HG02938 (cell line): ENCODE data around the gene HDGFL3.
A peak's percentile ranks its signal among the peaks of the same experiment; 100 is the strongest.
"Not testable (repeated sequence)": the region's sequence is repeated elsewhere in the genome, so short reads cannot be mapped to it uniquely, and the experiment has no call there.

Source experiments
- ATAC-seq: cut with Tn5 transposase; IDR thresholded peaks from one replicate; pipeline ENCODE4 v1.9.1; 2021; ENCODE audit warnings: mild to moderate bottlenecking, moderate library complexity; ENCODE audit not compliant: unreplicated experiment

HDGFL3 gene

DNA sequence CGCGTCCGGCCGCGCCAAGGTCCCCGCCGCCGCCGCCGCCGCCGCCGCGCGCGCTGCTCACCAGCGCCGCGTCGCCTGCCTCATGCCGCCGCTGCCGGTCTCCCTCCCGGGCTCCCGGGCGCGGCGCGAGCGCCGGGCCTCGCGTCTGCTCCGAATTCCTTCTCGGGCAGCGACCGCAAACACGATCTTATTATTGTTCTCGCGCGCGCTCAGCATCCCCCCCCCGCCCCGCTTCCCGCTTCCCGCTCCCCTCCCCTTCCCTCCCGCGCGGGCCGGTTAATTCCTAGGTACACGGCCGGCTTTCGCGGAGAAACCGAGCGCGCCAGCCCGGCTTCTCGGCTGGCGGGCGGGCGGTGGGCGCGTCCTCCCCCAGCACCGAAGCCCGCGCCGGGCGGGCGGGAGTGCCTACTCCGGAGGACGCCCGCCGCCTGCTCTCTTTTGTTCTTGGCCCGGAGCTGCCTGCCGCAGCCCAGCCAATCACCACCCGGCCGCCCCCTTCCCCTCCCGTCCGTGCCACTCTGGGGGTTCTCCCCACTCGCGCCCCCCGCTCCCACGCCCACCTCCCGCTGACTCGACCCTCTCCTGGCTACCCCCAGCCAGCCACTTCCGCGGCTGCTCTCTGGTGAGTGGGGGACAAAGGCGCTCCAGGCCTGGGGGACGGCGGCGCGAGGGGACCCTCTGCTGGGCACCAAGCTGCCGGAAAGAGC, at the start of gene HDGFL3:
HDGFL3 (minus strand) TSS at position 164 of the 707 bp plus-strand sequence. CDS start 409 bp downstream, outside the sequence.
- peak; percentile 39 for ATAC-seq

- ATAC-seq = no peak
Measured at GRCh38 chr15:83250781-83251180, 43.2 kb upstream of the HDGFL3 start.

- ATAC-seq = no peak
Measured at GRCh38 chr15:83249030-83249343, 41.4 kb upstream of the HDGFL3 start.

- ATAC-seq = no peak
Measured at GRCh38 chr15:83248151-83249029, 40.8 kb upstream of the HDGFL3 start.

DNA sequence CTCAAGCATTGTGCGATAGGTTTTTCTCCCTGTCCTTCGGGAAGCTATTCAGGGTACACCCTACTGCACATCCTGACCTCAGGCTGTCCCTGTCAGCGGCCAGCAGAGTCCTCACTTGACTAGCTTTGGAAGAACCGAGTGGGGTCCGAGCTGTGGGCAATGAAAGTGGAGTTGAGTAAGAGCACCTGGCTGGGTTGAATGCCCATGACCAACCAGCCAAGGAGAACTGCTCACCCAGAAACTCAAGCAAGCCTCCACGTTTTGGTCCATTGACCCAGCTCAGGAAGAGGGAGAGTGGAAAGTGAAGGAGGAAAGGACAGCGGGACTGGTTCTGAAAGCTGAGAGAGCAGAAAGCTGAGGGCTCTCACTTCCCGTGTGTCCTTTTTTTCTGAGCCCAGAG, 36.0 kb upstream of the HDGFL3 start:
- ATAC-seq = no peak

DNA sequence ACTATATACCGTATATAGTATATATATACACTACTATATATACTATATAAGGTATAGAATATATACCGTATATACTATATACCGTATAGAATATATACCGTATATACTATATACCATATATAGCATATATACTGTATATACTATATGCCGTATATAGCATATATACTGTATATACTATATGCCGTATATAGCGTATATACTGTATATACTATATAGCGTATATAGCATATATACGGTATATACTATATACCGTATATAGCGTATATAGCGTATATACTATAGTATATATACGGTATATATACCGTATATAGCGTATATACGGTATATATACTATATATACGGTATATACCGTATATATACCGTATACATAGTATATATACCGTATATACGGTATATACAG, 22.6 kb upstream of the HDGFL3 start:
- ATAC-seq = no peak

DNA sequence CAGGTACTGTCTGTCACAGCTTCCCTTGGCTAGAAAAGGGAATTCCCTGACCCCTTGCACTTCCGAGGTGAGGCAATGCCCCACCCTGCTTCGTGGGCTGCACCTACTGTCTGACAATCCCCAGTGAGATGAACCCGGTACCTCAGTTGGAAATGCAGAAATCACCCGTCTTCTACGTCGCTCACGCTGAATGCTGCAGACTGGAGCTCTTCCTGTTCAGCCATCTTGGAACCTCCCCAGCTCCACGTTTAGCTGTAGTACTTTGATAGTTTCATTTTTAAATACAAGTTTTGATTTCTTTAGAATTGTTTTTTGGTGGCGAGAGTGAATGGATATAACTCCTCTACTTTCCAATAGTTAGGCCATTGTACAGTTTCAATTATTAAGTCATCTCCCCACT, 17.8 kb upstream of the HDGFL3 start:
- ATAC-seq = no peak

GRCh38 chr15:83221781-83222180, 14.2 kb upstream of the HDGFL3 start:
- ATAC-seq = not testable (repeated sequence)

GRCh38 chr15:83219026-83219425, 11.4 kb upstream of the HDGFL3 start:
- ATAC-seq = no peak

GRCh38 chr15:83215306-83215705, 7.7 kb upstream of the HDGFL3 start:
- ATAC-seq = no peak

DNA sequence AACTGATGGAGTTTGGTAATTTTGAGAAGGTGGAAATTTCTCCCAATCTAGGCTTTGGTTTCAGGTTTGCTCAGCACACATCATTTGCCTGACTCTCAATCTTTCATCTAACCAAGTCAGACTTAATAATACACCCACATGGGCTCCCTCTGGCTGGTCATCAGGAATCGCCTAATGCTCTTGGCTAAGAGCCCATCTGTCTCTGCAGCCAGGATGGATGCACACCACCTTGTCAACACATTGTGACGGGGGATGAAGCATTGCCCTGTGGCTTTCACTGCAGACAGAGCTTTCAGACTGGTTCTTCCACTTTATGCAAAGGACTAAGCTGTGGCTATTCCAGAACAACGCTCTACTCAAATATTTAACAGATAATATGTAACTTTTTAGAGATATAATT, 3.0 kb upstream of the HDGFL3 start:
- ATAC-seq = no peak

DNA sequence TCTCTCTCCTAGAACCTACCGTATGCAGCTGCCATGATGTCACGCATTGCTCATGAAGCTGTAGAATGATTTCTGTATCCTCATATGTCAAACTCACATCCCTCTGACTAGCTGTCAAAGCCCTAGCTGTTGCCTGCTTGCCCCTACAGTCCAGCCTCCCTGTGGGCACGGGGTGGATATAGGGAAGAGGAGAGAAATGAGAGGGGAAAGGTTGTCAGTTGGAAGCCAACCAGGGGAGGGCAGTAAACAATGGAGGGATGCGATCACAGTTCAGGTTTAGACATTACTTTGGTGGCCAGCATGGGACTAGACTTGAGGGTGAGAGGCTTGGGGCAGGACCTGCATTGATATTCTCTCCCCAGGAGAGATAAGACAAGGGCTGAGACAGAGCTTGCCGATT, 1.7 kb upstream of the HDGFL3 start:
- no peak for ATAC-seq

GRCh38 chr15:83208367-83208661, 691 bp upstream of the HDGFL3 start:
- ATAC-seq = no peak

DNA sequence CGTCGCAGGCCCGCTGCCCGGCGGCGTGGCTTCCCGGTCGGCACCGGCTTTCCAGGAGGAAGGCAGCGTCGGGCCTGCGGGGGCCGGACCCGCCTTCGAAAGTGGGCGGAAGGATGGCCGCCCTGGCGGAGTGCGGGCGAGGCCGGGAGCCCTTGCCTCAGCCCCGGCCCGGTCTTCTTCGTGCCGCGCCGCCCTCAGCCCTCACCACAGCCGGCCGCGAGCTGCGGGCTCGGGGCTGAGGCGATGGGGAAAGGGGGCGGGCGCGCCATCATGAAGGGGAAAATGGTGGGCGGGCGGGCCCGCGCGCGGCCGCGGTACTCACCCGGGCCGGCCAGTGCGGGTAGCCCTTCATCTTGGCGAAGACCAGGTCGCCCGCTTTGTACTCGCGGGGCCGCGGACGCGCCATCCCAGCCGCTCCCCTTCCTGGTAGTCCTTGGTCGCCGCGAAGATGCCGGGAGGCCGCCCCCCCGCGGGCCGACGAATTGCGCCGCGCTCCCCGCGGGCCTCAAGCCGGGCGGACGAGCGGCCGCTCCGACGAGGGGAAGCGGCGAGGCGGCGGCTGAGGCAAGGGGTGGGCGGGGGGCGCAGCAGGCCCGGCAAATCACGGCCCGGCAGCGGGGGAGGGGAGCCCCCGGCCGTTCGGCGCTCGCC, 489 bp downstream of the HDGFL3 start:
- peak; percentile 27 for ATAC-seq

DNA sequence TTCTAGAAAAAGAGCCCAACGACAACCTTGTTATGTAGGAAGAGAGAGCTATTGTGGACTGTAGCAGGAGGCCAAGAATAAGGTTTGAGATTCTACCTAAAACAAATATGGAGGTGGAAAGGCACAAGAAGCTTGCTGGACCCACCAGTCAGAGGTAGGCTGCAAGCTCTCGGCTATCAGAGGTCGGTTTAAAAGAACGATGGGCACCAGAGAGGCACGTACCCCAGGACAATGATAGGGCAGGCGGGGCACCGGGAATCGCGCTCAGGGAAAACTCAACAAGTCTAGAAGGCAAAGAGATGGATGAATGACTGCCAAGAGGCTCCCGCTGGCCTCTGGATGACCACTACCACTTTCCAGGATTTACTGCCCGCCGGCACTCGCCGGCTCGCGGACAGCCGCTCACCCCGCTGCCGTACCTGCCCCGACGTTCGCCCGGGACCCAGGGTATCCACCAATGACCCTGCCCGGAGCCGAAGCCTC, 1.1 kb downstream of the HDGFL3 start:
- ATAC-seq = peak; percentile 1

GRCh38 chr15:83205725-83206324, 1.8 kb downstream of the HDGFL3 start:
- ATAC-seq = no peak

DNA sequence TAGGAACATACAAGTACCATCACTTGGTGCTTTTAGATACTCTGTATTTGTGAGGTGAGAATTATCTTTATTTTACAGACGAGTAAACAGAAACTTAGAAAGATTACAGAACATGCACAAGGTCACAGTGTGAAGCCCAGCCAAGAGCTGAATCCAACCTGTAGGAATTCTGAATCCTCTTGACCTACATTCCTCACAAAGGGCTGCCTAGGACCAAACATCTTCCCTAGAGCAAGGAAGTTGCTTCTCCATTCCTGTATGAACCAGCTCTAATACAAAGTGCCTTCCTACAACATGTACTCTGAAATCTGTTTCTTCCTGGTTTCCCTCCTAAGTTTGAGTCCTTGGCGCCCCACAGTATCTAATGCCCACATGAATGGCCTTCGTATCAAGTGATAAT, 2.9 kb downstream of the HDGFL3 start:
- no peak for ATAC-seq

- ATAC-seq = no peak
Measured at GRCh38 chr15:83203543-83203942, 4.1 kb downstream of the HDGFL3 start.

DNA sequence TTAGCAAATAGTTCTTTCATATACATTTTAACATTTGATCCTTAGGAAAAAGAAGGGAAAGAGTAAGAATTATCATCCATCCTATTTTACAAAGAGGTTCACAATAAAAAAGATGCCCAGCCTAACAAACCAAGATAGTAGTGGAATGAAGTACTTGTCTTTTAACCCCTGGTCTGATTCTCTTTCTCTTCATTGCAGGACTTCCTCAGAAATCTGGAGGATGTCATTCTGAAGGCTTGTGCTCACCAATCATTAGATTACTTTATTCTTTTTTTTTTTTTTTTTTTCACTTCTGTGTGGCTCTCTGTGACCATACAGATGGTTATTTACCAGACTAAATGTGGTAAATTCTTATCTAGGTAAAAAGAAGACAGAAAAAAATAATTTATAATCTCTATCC, 7.0 kb downstream of the HDGFL3 start:
- no peak for ATAC-seq

- no peak for ATAC-seq
Measured at GRCh38 chr15:83200162-83200561, 7.5 kb downstream of the HDGFL3 start.

DNA sequence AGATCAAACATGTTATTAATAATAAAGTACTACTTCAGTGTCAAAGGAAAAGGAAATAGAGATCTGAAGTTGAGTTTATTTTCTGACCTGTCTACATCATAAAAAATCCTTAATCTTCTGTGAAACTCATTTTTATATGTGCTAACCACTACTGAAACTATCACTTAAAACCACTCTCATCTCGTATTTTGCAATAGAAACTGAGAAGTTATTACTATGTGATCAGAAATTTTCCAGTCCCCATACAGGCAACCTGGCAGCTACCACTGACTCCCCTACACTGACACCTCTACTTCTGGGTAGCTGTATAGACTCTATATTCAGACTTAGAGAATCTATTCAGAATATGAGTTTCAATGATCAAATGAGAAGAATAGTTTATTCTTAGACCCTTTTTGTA, 8.3 kb downstream of the HDGFL3 start:
- ATAC-seq = peak; percentile 98
